SK-N-SH (cell line): ENCODE data around the gene PAEP. TPM values are rescaled to one million over a fixed set of nuclear protein-coding genes. Genes with fewer than 3 reads are reported as not detected.

Experiments
- CTCF ChIA-PET: fragments of 300-600, 350-600 bp; formaldehyde crosslinking; extraction: SDS; loops from one replicate; lab custom pipeline; 2021; lab: Yijun Ruan, JAX
- POLR2A ChIA-PET: fragments of 350-600 bp; sonication (Branson Sonifier 250); formaldehyde crosslinking; extraction: SDS; loops from one replicate; lab custom pipeline; 2020; ENCODE audit warnings: antibody characterized with exemption, inconsistent platforms; lab: Yijun Ruan, JAX
- DNase-seq: peaks from one replicate; pipeline ENCODE4 v3.0.0; 2012
- H2AFZ ChIP-seq: fragments of 200-600 bp; sonication (generic); 2 replicates; pipeline ENCODE4 v1.8.1; 2016; ENCODE audit warnings: antibody characterized with exemption, mild to moderate bottlenecking, low read depth
- H3F3A ChIP-seq: fragments of 200-600 bp; sonication (generic); replicated peaks from 2 replicates; pipeline ENCODE3; 2016; ENCODE audit warnings: antibody characterized with exemption, mild to moderate bottlenecking; ENCODE audit not compliant: insufficient read depth
- H3K27ac ChIP-seq, 2 experiments: fragments of 200-500 bp in 1 of 2; fragments of 200-600 bp in 1 of 2; sonication (Bioruptor generic) in 1 of 2; sonication (generic), shearing (Covaris generic) in 1 of 2; 2 replicates each; pipeline versions ENCODE4 v1.5.1 to v1.6.1; 2014 to 2016; ENCODE audit warnings: low read depth in 2 of 2, inconsistent platforms in 1 of 2, low read length in 1 of 2, mild to moderate bottlenecking in 1 of 2, mixed read lengths in 1 of 2
- H3K27me3 ChIP-seq: fragments of 200-600 bp; sonication (generic), shearing (Covaris generic); 2 replicates; pipeline ENCODE4 v1.6.1; 2016; ENCODE audit warnings: mixed run types; ENCODE audit not compliant: insufficient read depth
- H3K36me3 ChIP-seq, 2 experiments: fragments of 200-500 bp in 1 of 2; fragments of 200-600 bp in 1 of 2; sonication (Bioruptor generic) in 1 of 2; sonication (generic) in 1 of 2; replicated peaks in 1 of 2; 2 replicates each; pipeline versions ENCODE3 to v1.5.1; 2014 to 2016; ENCODE audit warnings: low read length in 1 of 2, mild to moderate bottlenecking in 1 of 2; ENCODE audit not compliant: insufficient read depth in 2 of 2, control insufficient read depth in 1 of 2
- H3K4me1 ChIP-seq, 2 experiments: fragments of 200-500 bp in 1 of 2; fragments of 200-600 bp in 1 of 2; sonication (Bioruptor generic) in 1 of 2; sonication (generic), shearing (Covaris generic) in 1 of 2; 2 replicates each; pipeline versions ENCODE4 v1.5.1 to v1.6.1; 2014 to 2016; ENCODE audit warnings: low read depth in 1 of 2, low read length in 1 of 2, mixed run types in 1 of 2; ENCODE audit not compliant: insufficient read depth in 2 of 2, control insufficient read depth in 1 of 2
- H3K4me2 ChIP-seq: fragments of 200-600 bp; sonication (generic), shearing (Covaris generic); 2 replicates; pipeline ENCODE4 v1.6.1; 2017; ENCODE audit warnings: mixed run types
- H3K4me3 ChIP-seq, 2 experiments: fragments of 200-500 bp in 1 of 2; fragments of 200-600 bp in 1 of 2; sonication (Bioruptor generic) in 1 of 2; sonication (generic), shearing (Covaris generic) in 1 of 2; 2 replicates each; pipeline versions ENCODE4 v1.5.1 to v1.8.1; 2014 to 2016; ENCODE audit warnings: low read depth in 2 of 2, inconsistent platforms in 1 of 2, low read length in 1 of 2, mild to moderate bottlenecking in 1 of 2, mixed read lengths in 1 of 2, moderate library complexity in 1 of 2
- H3K79me2 ChIP-seq: fragments of 200-600 bp; sonication (generic); 2 replicates; pipeline ENCODE4 v1.8.1; 2017; ENCODE audit warnings: mild to moderate bottlenecking; ENCODE audit not compliant: insufficient read depth
- H3K9ac ChIP-seq: fragments of 200-600 bp; sonication (generic); 2 replicates; pipeline ENCODE4 v1.6.1; 2017; ENCODE audit warnings: mixed run types
- H3K9me2 ChIP-seq: fragments of 200-600 bp; sonication (generic); 2 replicates; pipeline ENCODE4 v1.6.1; 2017; ENCODE audit warnings: mixed run types
- H3K9me3 ChIP-seq: fragments of 200-600 bp; sonication (generic); 2 replicates; pipeline ENCODE4 v1.6.1; 2017; ENCODE audit warnings: mixed run types, mild to moderate bottlenecking, moderate library complexity
- H4K20me1 ChIP-seq: fragments of 200-600 bp; sonication (generic); 2 replicates; pipeline ENCODE4 v1.6.1; 2017; ENCODE audit warnings: mild to moderate bottlenecking, mixed run types; ENCODE audit not compliant: insufficient read depth
- CTCF ChIP-seq: fragments of 200-600 bp; sonication (generic); IDR thresholded peaks from 2 replicates; pipeline ENCODE4 v1.6.1; 2017; ENCODE audit warnings: antibody characterized with exemption, mild to moderate bottlenecking, moderate library complexity
- EZH2phosphoT487 ChIP-seq: fragments of 200-600 bp; sonication (generic); IDR thresholded peaks from 2 replicates; pipeline ENCODE4 v1.6.1; 2017; ENCODE audit warnings: low read depth, mixed run types, mild to moderate bottlenecking, antibody characterized with exemption, moderate library complexity, borderline replicate concordance
- FOXM1 ChIP-seq: IDR thresholded peaks from 2 replicates; pipeline ENCODE4 v1.4.0; 2012; ENCODE audit warnings: low read depth, mild to moderate bottlenecking
- IRF3 ChIP-seq: fragments of 150-350 bp; IDR thresholded peaks from 2 replicates; pipeline ENCODE4 v1.6.1; 2016; ENCODE audit warnings: mild to moderate bottlenecking, low read depth, low read length
- MEF2A ChIP-seq: IDR thresholded peaks from 2 replicates; pipeline ENCODE4 v1.4.0; 2012; ENCODE audit warnings: low read depth, borderline replicate concordance
- MXI1 ChIP-seq: IDR thresholded peaks from 2 replicates; pipeline ENCODE4 v1.6.1; 2012; ENCODE audit warnings: mild to moderate bottlenecking, low read depth, low read length, improper control_type of control experiment
- NFIC ChIP-seq: IDR thresholded peaks from 2 replicates; pipeline ENCODE4 v1.4.0; 2012; ENCODE audit warnings: borderline replicate concordance
- NRF1 ChIP-seq: IDR thresholded peaks from 2 replicates; pipeline ENCODE4 v1.6.1; 2012; ENCODE audit warnings: low read depth, mild to moderate bottlenecking, low read length
- PBX3 ChIP-seq: IDR thresholded peaks from 2 replicates; pipeline ENCODE4; 2012
- POLR2AphosphoS5 ChIP-seq: IDR thresholded peaks from 2 replicates; pipeline ENCODE4 v1.6.1; 2012; ENCODE audit warnings: low read depth, low read length
- REST ChIP-seq: IDR thresholded peaks from 2 replicates; pipeline ENCODE4 v1.6.1; 2012; ENCODE audit warnings: mild to moderate bottlenecking, low read depth, low read length, moderate library complexity
- RXRA ChIP-seq: IDR thresholded peaks from 2 replicates; pipeline ENCODE4 v1.4.0; 2012; ENCODE audit warnings: low read depth, mild to moderate bottlenecking, borderline replicate concordance
- SIN3A ChIP-seq: IDR thresholded peaks from 2 replicates; pipeline ENCODE4 v1.6.1; 2012; ENCODE audit warnings: low read depth, mild to moderate bottlenecking, low read length, moderate library complexity, borderline replicate concordance
- ZBTB33 ChIP-seq: IDR thresholded peaks from 2 replicates; pipeline ENCODE4 v1.4.0; 2012; ENCODE audit warnings: low read depth, borderline replicate concordance
- WGBS: methylation state at CpG from one replicate; pipeline ENCODE4 v1.1.6; 2017; ENCODE audit warnings: low lambda C conversion rate; 5-methylcytosine and 5-hydroxymethylcytosine counted together
- polyA plus RNA-seq, 3 experiments: library from polyadenylated mRNA; depleted of rRNA; stranded (reverse); fragments of >200 nt; gene quantifications; 2 replicates each; pipeline ENCODE4 v1.2.3, GENCODE V29; 2012

PAEP gene
- polyA plus RNA-seq, 1 of the 3 experiments (the other 2 are of a cell fraction): 0.08 TPM

GRCh38 chr9:135520916-135521607 is 40.5 kb upstream of the PAEP start, which contains the start of gene LCN1:
Gene LCN1 (plus strand): TSS chr9:135521440. CDS start chr9:135521498, 58 bp downstream.
- H3K9ac ChIP-seq: no peak within 1 kb of the TSS
- H3K9me2 ChIP-seq: no peaks in the 10 kb centered on the region
- H4K20me1 ChIP-seq: no peaks in the 10 kb centered on the region
- WGBS: 72% methylated on average over 11 of the region's 18 CpGs
- H3K36me3 ChIP-seq: no peaks in the 10 kb centered on the region
- H3K27me3 ChIP-seq: no peaks in the 10 kb centered on the region
- TF ChIP-seq ZBTB33: no peak
- no peak for TF ChIP-seq FOXM1
- TF ChIP-seq REST: no peak
- no peak for TF ChIP-seq NFIC
- TF ChIP-seq EZH2phosphoT487: no peak
- no peak for TF ChIP-seq MXI1
- TF ChIP-seq RXRA: no peak
- no peak for TF ChIP-seq CTCF
- no peak for TF ChIP-seq NRF1
- no peak for TF ChIP-seq IRF3
- TF ChIP-seq PBX3: no peak
- no peak for TF ChIP-seq POLR2AphosphoS5
- TF ChIP-seq SIN3A: no peak
- no peak for TF ChIP-seq MEF2A
- no peak for DNase-seq
- H2AFZ ChIP-seq: no peak within 1 kb of the TSS
- ChIA-PET CTCF (no interaction called here), POLR2A (no interaction called here)
- H3K27ac ChIP-seq: no peak within 1 kb of the TSS
- no peaks in the 10 kb centered on the region for H3K79me2 ChIP-seq
- H3K4me3 ChIP-seq: no peak within 1 kb of the TSS
- H3K4me1 ChIP-seq: no peaks in the 10 kb centered on the region; a peak in 1 of 4 replicates
- no peak within 1 kb of the TSS for H3K4me2 ChIP-seq
- no peaks in the 10 kb centered on the region for H3K9me3 ChIP-seq
- H3F3A ChIP-seq: no peaks in the 10 kb centered on the region
